Measurements from ENCODE around the gene TBL1X.

TBL1X gene

DNA sequence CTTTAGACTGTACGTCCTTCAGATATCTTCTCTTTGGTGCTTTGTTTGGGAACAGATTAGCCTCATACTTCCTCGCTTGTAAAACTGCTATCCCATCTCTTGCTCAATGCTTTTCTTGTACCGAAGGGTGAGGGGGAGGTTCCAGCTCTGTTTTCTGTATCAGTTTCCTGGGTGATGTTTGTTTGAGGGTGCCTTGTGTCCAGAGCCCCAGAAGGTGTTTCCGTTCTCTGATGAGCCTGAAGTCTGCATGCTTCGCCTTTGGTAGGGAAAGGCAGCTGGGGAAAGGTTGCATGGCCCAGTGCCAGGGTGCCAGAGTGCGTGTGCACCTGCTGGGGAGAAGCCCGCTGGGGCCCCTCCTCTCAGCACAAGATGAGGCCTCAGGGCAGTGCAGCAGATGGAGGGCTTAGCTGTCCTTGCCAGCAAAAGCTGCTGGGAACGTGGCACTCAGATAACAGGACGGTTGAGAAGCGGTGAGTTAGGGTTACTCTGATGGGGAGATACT, 73.7 kb downstream of the TBL1X start:
- no peak for DNase-seq

- no peak for DNase-seq
Observed at GRCh38 chrX:9539605-9540387, 74.9 kb downstream of the TBL1X start.

GRCh38 chrX:9542106-9542760, 77.4 kb downstream of the TBL1X start:
- no peak for DNase-seq

GRCh38 chrX:9542761-9543111, 77.9 kb downstream of the TBL1X start:
- DNase-seq: no peak

DNA sequence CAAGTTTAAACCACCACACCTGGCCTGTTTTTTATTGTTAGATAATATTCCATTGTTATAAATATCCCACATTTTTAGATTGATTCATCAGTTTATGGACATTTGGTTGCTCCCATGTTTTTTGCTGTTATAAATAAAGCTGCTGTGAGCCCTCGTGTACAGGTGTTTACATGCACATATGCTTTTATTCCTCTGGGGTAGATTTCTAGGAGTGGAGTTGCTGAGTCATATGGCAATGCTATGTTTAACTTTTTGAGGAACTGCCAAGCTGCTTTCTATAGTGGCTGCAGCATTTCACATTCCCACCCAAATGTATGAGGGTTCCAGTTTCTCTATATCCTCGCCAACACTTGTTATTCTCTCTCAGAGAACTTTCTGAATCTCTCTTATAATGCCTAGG, 90.5 kb downstream of the TBL1X start:
- no peak for DNase-seq

GRCh38 chrX:9557091-9557490, 92.2 kb downstream of the TBL1X start:
- DNase-seq: no peak

DNA sequence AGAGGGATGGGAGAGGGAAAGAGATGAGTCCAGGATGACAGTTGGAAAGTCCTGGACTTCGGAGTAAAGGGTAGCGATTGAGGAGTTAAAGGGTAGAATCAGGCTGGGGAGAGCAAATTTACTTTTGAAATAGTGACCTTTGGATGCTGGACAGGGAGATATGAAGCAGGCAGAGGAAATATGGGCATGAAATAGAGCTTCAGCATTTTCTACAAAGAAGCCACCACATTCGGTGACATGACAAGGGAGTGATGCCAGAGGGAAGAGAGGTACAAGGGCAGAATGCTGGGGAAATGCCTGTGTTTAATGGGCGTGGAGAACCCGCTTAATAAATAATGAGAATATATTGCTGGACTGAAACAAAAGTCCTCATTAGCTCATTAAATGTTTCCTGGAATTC, 92.7 kb downstream of the TBL1X start:
- DNase-seq: no peak

DNA sequence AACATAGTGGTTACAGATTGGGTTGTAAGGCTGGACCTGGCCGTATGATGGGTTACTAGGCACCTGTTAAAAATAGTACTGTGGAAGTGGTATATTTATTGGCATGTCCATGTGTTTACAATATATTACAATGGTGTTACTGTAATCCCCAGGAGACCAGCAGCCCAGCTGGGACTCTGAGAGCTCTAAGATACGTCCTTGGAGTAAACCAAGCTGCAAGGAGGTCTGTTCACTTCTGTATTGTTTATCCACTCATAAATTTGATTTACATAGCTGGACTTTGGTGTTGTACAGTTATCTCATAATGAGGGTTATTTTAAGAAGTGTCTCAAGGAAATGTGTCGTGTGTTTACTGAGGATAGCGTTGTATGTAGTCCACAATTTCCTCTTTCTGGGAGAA, 93.8 kb downstream of the TBL1X start:
- peak; percentile 9 for DNase-seq

GRCh38 chrX:9560219-9560618, 95.4 kb downstream of the TBL1X start:
- no peak for DNase-seq

GRCh38 chrX:9561199-9561598, 96.3 kb downstream of the TBL1X start:
- DNase-seq: no peak

- DNase-seq: no peak
Observed at GRCh38 chrX:9562851-9563250, 98.0 kb downstream of the TBL1X start.

DNA sequence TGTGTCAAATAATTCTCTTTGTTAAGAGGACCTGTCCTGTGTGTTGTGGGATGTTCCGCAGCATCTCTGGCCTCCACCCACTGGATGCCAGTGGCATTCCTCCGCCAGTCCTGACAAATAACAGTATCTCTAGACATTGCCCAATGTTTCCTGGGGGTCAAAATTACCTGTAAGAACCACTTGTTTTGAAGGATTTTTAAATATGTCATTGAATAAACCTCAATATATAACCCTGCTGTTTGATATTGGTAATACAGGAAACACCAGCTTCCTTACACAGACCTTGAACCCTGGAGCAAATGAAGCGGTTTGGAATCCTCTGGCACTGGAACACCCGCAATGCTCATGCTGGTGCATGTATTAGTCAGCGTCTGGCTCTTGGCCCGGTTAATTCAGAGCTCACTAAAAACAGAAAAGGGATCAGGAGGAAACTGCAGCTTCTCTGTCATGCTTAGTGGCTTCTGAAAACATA, 101.3 kb downstream of the TBL1X start:
- DNase-seq: no peak

GRCh38 chrX:9569876-9570301, 105.0 kb downstream of the TBL1X start:
- DNase-seq: no peak

- DNase-seq: no peak
Observed at GRCh38 chrX:9573282-9574106, 108.6 kb downstream of the TBL1X start.

DNA sequence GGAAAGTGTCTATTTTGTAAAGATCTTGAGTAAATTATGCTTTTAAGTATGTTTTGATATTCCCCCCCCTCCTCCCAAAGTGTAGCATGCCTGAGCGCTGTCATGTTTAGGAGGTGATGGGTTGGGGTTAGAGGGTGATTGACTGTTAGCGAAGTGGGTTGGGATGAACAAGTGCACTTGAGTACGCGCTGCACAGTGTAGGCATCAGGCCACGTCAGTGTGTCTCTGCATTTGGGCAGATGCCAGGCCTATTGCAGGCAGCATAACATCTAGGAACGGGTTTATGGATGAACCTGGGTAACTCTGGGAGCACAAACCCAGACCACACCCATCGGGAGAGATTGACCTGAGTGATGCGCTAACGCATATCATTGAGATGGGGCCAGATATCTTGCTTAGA, 111.2 kb downstream of the TBL1X start:
- no peak for DNase-seq

DNA sequence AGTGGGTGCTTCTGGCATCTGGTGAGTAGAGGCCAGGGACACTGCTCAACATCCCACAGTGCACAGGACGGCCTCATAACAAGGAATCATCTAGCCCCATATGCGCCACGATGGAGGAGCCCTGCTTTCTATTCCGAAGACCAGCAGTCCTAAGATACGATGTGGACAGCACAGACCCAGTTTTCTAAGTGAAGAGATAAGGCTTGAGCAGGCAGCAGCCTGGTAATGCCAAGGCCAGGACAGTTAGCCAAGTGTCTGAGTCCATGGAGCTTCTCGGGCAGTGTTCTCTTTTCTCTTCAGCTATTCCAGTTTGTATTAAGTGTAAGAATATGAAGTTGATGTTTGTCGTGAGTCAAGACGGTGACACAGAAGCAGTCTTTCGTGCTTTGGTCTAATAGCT, 112.7 kb downstream of the TBL1X start:
- no peak for DNase-seq

DNA sequence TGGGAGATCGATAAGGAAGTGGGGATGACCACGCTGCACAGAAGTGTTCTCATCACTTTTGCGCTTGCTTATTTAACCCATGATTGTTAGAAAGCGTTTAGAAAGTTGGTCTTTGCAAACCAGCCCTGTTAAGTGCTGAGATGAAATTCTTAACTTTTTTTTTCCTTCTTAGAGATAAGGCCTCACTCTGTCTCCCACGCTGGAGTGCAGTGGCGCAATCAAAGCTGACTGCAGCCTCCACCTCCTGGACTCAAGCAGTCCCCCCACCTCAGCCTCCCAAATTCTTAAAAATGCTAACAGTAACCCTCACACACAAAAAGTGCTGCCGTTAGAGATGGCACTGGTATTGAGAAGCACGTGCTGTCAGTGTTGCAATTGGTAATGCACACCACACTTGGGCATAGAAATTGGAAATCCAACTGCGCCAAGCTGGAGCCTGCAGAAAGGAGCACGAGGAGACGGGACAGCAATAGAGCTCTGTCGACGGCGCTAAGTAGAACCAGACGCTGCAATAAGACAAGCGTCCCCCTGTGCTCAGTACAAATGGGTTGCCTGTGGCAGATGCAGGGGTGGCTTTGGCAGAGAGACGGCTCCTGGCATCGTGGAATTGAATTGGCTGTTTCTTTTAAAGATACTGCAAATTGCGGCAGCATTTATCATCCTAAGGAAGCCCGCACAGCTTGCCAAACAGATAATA, 113.4 kb downstream of the TBL1X start:
- DNase-seq: no peak

GRCh38 chrX:9581771-9582385, 117.0 kb downstream of the TBL1X start:
- DNase-seq: no peak

DNA sequence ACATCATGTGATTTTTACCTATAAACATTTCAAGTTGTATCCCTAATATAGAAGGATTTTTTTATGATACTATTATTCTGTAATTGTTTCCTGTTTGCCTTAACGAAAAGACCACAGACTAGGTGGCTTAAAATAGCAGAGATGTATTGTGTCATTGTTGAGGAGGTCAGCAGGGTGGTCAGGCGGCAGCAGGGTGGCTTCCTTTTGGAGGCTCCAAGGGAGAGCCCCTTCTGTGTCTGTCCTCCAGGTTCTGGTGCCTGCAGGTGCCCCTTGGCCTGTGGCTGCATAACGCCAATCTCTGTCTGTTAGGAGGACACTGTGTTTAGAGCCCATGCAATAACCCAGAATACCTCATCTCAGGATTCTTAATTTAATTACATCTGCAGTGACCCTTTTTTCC, 118.1 kb downstream of the TBL1X start:
- no peak for DNase-seq

DNA sequence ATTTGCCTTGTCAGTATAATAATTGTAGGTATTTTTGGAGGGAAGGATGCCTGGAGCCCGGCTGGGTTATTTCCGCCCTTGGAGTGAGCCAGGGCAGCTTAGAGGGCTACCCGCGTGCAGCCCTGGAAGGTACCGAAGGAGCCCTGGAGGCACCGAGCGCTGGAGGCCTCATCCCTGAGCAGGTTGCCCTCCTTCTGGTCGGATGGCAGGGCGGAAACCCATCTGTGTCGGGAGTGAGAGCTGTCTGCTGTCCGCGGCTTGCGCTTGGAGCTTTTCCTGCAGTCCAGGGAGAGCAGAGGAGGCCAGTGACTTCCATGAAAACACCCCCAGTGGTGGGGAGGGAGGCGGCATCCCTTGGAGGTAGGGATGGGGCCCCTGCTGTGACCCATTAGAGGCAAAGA, 122.1 kb downstream of the TBL1X start:
- no peak for DNase-seq

GRCh38 chrX:9587642-9588041, 122.8 kb downstream of the TBL1X start:
- no peak for DNase-seq

GRCh38 chrX:9591496-9591895, 126.6 kb downstream of the TBL1X start:
- no peak for DNase-seq
